ENCODE data around the gene ACP7.

DNA sequence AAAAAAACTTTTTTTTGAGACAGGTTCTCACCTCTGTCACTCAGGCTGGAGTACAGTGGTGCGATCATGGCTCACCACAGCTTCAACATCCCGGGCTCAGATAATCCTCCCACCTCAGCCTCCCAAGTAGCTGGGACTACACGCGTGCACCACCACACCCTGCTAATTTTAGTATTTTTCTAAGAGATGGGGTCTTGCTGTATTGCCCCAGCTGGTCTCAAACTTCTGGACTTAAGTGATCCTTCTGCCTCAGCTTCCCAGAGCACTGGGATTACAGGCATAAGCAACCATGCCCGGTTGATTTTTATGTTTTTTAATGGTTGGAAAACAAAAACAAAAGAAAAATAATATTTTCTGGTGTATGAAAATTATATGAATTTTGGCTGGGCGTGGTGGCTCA is 9.2 kb upstream of the ACP7 start:
- TF ChIP-seq CTCF (IDR thresholded peaks at IDR 0.05) (no peak), EP300 (IDR thresholded peaks at IDR 0.05) (no peak), POLR2AphosphoS5 (IDR thresholded peaks at IDR 0.05) (no peak), POLR2A (IDR thresholded peaks at IDR 0.05; ENCODE audit: low read depth) (no peak)

Measured in esophagus muscularis mucosa (tissue), 4 donors.